ENCODE data around the gene SRGAP3. TPM values are rescaled to one million over a fixed set of nuclear protein-coding genes. Genes with fewer than 3 reads are reported as not detected.

Gene SRGAP3
- total RNA-seq, 2 donors from 2014 or later = 10.9 to 11.4 TPM

DNA sequence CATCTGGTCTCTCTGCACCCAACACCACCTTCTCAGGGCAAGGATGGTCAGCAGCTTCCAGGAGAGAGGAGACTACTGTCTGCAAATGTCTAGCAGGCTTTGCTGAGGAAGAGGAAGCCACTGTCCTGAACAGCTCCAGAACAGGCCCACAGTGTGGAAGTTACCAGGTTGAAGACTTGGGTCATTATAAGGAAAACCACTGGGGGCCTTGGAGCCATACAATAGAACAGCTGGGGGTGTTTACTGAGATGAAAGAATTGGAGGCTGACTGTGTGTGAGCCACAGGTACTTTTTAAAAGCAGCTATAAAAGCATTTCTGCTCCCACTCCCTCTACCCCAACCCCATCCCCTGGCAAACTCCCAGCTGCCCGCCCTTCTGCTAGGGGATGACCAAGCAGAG, 24.2 kb downstream of the SRGAP3 start:
- intact Hi-C loops (cut with DNase I) = no loop called here
- 78 to 100% methylated on average over 1 of the region's 1 CpG for WGBS, 2 donors
- ATAC-seq (no peak), DNase-seq (no peak)
- no peaks in the 10 kb centered on the region for H3K4me1 ChIP-seq
- H3K9me3 ChIP-seq = no peaks in the 10 kb centered on the region
- no peaks in the 10 kb centered on the region for H3K27me3 ChIP-seq
- no peak overlapping the region for H3K4me3 ChIP-seq
- no peaks in the 10 kb centered on the region for H3K36me3 ChIP-seq (replicated peaks in 1 of 2; ENCODE audit: insufficient read depth in 1 of 2, low read depth in 2 of 2)
- TF ChIP-seq, protein P1, sequence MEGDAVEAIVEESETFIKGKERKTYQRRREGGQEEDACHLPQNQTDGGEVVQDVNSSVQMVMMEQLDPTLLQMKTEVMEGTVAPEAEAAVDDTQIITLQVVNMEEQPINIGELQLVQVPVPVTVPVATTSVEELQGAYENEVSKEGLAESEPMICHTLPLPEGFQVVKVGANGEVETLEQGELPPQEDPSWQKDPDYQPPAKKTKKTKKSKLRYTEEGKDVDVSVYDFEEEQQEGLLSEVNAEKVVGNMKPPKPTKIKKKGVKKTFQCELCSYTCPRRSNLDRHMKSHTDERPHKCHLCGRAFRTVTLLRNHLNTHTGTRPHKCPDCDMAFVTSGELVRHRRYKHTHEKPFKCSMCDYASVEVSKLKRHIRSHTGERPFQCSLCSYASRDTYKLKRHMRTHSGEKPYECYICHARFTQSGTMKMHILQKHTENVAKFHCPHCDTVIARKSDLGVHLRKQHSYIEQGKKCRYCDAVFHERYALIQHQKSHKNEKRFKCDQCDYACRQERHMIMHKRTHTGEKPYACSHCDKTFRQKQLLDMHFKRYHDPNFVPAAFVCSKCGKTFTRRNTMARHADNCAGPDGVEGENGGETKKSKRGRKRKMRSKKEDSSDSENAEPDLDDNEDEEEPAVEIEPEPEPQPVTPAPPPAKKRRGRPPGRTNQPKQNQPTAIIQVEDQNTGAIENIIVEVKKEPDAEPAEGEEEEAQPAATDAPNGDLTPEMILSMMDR (IDR thresholded peaks at IDR 0.05) = no peak
- no peak for TF ChIP-seq POLR2A (IDR thresholded peaks at IDR 0.05)
- no peak overlapping the region for H3K27ac ChIP-seq

DNA sequence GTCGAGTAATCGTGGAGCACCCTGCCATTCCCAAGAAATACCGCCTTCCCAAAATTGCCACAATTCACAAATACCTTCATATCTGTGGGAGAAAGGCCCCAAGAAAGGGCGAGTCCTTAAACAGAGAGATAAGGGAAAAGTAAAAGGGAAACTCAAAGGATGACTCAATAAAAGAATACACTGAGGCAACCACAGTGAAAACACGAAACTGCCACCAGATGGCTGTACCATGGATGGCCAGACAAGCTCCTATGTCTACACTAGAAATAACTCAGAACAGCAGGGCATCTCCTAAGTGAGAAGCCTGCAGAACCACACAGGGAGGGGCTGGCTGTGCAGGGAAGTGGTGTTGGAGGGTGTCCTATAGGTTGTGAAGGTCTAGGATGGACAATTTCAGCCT, 25.0 kb downstream of the SRGAP3 start:
- H3K36me3 ChIP-seq (replicated peaks in 1 of 2; ENCODE audit: insufficient read depth in 1 of 2, low read depth in 2 of 2) = no peaks in the 10 kb centered on the region
- H3K4me1 ChIP-seq = no peaks in the 10 kb centered on the region
- WGBS, 2 donors = 84 to 85% methylated on average over 5 of the region's 5 CpGs
- no peak for DNase-seq
- no peak overlapping the region for H3K4me3 ChIP-seq
- no peak overlapping the region for H3K27ac ChIP-seq
- intact Hi-C loops (cut with DNase I) = no loop called here
- no peaks in the 10 kb centered on the region for H3K27me3 ChIP-seq
- H3K9me3 ChIP-seq = no peaks in the 10 kb centered on the region
- no peak for ATAC-seq
- TF ChIP-seq, protein P1 (IDR thresholded peaks at IDR 0.05) = no peak
- TF ChIP-seq POLR2A (IDR thresholded peaks at IDR 0.05) = no peak

DNA sequence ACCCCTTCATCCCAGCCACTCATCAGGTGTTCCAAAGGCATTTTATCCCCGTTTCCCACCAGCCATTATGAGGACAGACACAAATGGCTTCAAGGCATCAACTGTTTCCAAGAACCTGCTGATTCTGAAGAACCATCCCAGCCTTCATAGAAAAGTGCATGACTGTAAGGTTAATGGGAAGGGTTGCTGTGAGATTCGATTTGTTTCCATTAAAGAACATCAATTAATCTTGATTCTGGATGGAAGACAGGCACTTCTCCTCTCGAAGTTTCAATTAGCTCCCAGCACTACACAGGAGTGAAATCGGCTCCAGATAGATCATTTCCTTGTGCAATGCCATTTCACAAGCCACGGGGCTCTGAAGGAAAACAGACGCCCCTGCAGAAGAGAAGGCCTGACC, 25.8 kb downstream of the SRGAP3 start:
- no peaks in the 10 kb centered on the region for H3K27me3 ChIP-seq
- ATAC-seq = no peak
- H3K9me3 ChIP-seq = no peaks in the 10 kb centered on the region
- intact Hi-C loops (cut with DNase I) = no loop called here
- no peak for DNase-seq
- H3K4me1 ChIP-seq = no peaks in the 10 kb centered on the region
- no peak overlapping the region for H3K4me3 ChIP-seq
- no peak overlapping the region for H3K27ac ChIP-seq
- H3K36me3 ChIP-seq (replicated peaks in 1 of 2; ENCODE audit: insufficient read depth in 1 of 2, low read depth in 2 of 2) = no peaks in the 10 kb centered on the region
- 56 to 57% methylated on average over 6 of the region's 6 CpGs for WGBS, 2 donors
- TF ChIP-seq POLR2A (IDR thresholded peaks at IDR 0.05) = no peak
- TF ChIP-seq, protein P1 (IDR thresholded peaks at IDR 0.05) = no peak

DNA sequence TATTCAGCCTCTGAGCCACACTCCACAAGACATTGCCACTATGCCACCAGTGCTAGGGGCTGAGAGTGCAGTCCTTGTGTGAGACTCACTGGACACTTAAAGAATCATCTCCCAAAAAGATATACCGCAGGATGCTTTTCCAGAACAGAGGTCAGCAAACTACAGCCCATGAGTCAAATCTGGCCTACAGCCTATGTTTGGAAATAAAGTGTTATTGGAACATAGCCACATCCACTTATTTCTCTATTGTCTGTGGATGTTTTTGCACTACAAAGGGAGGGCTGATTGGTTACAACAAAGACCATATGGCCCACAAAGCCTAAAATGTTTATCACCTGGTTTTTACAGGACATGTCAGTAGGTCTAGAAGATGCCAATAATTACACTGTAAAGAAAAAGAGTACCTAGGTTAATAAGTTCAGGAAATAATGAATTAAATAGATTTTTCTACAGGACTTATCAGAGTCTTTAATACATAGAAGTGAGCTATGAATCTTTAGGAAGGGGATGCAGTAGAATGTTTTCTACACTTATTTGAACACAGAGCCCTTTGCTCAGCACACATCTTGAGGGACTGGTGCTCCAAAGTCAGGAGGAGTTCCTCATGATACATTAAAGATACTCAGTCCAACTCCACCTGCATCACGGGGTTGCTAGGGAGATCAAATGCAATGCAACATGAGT, 26.3 kb downstream of the SRGAP3 start:
- intact Hi-C loops (cut with DNase I) = no loop called here
- H3K27ac ChIP-seq = no peak overlapping the region
- H3K9me3 ChIP-seq = no peaks in the 10 kb centered on the region
- H3K4me1 ChIP-seq = no peaks in the 10 kb centered on the region
- ATAC-seq (no peak), DNase-seq (no peak)
- WGBS, 2 donors = 96 to 98% methylated on average over 2 of the region's 2 CpGs
- no peak overlapping the region for H3K4me3 ChIP-seq
- TF ChIP-seq, protein P1 (IDR thresholded peaks at IDR 0.05) = no peak
- no peak for TF ChIP-seq POLR2A (IDR thresholded peaks at IDR 0.05)
- H3K27me3 ChIP-seq = no peaks in the 10 kb centered on the region
- no peaks in the 10 kb centered on the region for H3K36me3 ChIP-seq (replicated peaks in 1 of 2; ENCODE audit: insufficient read depth in 1 of 2, low read depth in 2 of 2)

DNA sequence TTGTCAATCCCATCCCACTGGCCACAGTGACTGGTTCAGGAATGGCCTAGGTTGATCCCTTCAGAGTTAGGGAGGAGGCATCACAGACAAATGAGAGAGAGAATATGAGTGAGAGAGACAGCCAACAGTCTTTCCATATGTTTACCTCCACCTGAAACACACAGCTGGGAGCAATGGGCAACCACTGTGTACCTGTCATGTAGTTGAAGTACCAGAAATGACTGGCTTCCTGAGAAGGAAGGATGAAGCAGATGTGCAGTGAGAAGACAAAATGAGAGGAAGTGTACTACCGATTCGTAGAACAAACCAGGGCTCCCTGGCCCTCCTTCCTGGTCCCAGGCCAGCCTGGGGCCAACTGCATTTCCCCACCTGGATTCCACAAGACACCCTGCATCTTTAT, 27.4 kb downstream of the SRGAP3 start:
- no peaks in the 10 kb centered on the region for H3K9me3 ChIP-seq
- intact Hi-C loops (cut with DNase I) = no loop called here
- 54 to 82% methylated on average over 2 of the region's 2 CpGs for WGBS, 2 donors
- H3K4me1 ChIP-seq = no peaks in the 10 kb centered on the region
- H3K4me3 ChIP-seq = no peak overlapping the region
- H3K27me3 ChIP-seq = no peaks in the 10 kb centered on the region
- no peak overlapping the region for H3K27ac ChIP-seq
- TF ChIP-seq POLR2A (IDR thresholded peaks at IDR 0.05) = no peak
- TF ChIP-seq, protein P1 (IDR thresholded peaks at IDR 0.05) = no peak
- no peaks in the 10 kb centered on the region for H3K36me3 ChIP-seq (replicated peaks in 1 of 2; ENCODE audit: insufficient read depth in 1 of 2, low read depth in 2 of 2)
- DNase-seq = no peak
- no peak for ATAC-seq

Data from body of pancreas (tissue), 4 donors.